Stimulated activated CD8-positive, alpha-beta memory T cell treated with anti-CD3 and anti-CD28 coated beads, Interleukin-12 subunit alpha, Interleukin-12 subunit beta, amount 100 ng/mL, for 4 hours (primary cell): ENCODE data around the gene PTPRT.

ENCODE experiments used
- DNase-seq: peaks from one replicate; pipeline ENCODE4 v3.0.0-alpha.2; 2020; ENCODE audit warnings: low read depth

Gene PTPRT

GRCh38 chr20:42611889-42612837 is 577.5 kb downstream of the PTPRT start:
- DNase-seq, result no peak

GRCh38 chr20:42611423-42611822 is 578.3 kb downstream of the PTPRT start:
- no peak for DNase-seq

GRCh38 chr20:42610070-42610469 is 579.6 kb downstream of the PTPRT start:
- DNase-seq, result no peak

- DNase-seq, result no peak
These were observed 580.1 kb downstream of the PTPRT start for GRCh38 chr20:42609618-42610017.

- DNase-seq, result no peak
These were observed 584.4 kb downstream of the PTPRT start for GRCh38 chr20:42604998-42605956.

- DNase-seq, result no peak
These were observed 586.1 kb downstream of the PTPRT start for GRCh38 chr20:42603655-42604054.

- DNase-seq, result no peak
These were observed 591.1 kb downstream of the PTPRT start for GRCh38 chr20:42598581-42598980.

- no peak for DNase-seq
These were observed 594.1 kb downstream of the PTPRT start for GRCh38 chr20:42595625-42596024.

GRCh38 chr20:42594659-42595058 is 595.0 kb downstream of the PTPRT start:
- no peak for DNase-seq

GRCh38 chr20:42594011-42594410 is 595.7 kb downstream of the PTPRT start:
- DNase-seq, result no peak

- no peak for DNase-seq
These were observed 599.6 kb downstream of the PTPRT start for GRCh38 chr20:42589976-42590639.

GRCh38 chr20:42588847-42589246 is 600.9 kb downstream of the PTPRT start:
- no peak for DNase-seq

GRCh38 chr20:42587427-42587826 is 602.3 kb downstream of the PTPRT start:
- DNase-seq, result no peak

- DNase-seq, result no peak
These were observed 608.4 kb downstream of the PTPRT start for GRCh38 chr20:42581311-42581710.

- no peak for DNase-seq
These were observed 613.5 kb downstream of the PTPRT start for GRCh38 chr20:42576167-42576566.

GRCh38 chr20:42572320-42573016 is 617.2 kb downstream of the PTPRT start:
- no peak for DNase-seq

GRCh38 chr20:42567409-42567808 is 622.3 kb downstream of the PTPRT start:
- DNase-seq, result no peak

GRCh38 chr20:42565235-42565995 is 624.3 kb downstream of the PTPRT start:
- no peak for DNase-seq

GRCh38 chr20:42559665-42560064 is 630.0 kb downstream of the PTPRT start:
- DNase-seq, result no peak

- no peak for DNase-seq
These were observed 633.1 kb downstream of the PTPRT start for GRCh38 chr20:42556575-42556974.

GRCh38 chr20:42553374-42553773 is 636.3 kb downstream of the PTPRT start:
- no peak for DNase-seq
